ENCODE data around the gene LMX1B. TPM values are rescaled to one million over a fixed set of nuclear protein-coding genes. Genes with fewer than 3 reads are reported as not detected.

The LMX1B gene
- total RNA-seq, 1 experiment from 2014 or later = 11.3 TPM

- TF ChIP-seq, protein P1, sequence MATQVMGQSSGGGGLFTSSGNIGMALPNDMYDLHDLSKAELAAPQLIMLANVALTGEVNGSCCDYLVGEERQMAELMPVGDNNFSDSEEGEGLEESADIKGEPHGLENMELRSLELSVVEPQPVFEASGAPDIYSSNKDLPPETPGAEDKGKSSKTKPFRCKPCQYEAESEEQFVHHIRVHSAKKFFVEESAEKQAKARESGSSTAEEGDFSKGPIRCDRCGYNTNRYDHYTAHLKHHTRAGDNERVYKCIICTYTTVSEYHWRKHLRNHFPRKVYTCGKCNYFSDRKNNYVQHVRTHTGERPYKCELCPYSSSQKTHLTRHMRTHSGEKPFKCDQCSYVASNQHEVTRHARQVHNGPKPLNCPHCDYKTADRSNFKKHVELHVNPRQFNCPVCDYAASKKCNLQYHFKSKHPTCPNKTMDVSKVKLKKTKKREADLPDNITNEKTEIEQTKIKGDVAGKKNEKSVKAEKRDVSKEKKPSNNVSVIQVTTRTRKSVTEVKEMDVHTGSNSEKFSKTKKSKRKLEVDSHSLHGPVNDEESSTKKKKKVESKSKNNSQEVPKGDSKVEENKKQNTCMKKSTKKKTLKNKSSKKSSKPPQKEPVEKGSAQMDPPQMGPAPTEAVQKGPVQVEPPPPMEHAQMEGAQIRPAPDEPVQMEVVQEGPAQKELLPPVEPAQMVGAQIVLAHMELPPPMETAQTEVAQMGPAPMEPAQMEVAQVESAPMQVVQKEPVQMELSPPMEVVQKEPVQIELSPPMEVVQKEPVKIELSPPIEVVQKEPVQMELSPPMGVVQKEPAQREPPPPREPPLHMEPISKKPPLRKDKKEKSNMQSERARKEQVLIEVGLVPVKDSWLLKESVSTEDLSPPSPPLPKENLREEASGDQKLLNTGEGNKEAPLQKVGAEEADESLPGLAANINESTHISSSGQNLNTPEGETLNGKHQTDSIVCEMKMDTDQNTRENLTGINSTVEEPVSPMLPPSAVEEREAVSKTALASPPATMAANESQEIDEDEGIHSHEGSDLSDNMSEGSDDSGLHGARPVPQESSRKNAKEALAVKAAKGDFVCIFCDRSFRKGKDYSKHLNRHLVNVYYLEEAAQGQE (IDR thresholded peaks at IDR 0.05; ENCODE audit: low read depth) = no peak
- TF ChIP-seq SIN3A (IDR thresholded peaks at IDR 0.05; ENCODE audit: low read depth) = no peak
- TF ChIP-seq ATF3 (IDR thresholded peaks at IDR 0.05) = no peak
These were observed 95.5 kb downstream of the LMX1B start (continued) for GRCh38 chr9:126709241-126709640.

DNA sequence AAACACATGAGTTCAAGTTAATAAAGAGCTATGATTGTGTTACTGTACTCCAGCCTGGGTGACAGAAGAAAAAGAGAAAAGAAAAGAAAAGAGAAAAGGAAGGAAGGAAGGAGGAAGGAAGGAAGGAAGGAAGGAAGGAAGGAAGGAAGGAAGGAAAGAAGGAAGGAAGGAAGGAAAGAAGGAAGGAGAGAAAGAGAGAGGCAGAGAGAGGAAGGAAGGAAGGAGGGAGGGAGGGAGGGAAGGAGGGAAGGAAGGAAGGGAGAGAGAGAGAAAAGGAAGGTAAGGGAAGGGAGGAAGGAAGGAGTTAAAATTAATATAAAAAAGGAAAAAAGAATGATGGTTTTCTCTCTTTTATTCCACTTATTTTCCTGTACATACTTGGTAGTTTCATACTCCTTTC is 101.7 kb downstream of the LMX1B start:
- H3K27me3 ChIP-seq (ENCODE audit: insufficient read depth, low read length) = no peaks in the 10 kb centered on the region
- H3K9me2 ChIP-seq (ENCODE audit: insufficient read depth) = no peaks in the 10 kb centered on the region
- BruUV-seq (replicated peaks) = no TSS peak
- H3K9ac ChIP-seq (ENCODE audit: low read length) = no peak overlapping the region
- H3K27ac ChIP-seq (ENCODE audit: low read depth, low read length) = no peak overlapping the region
- DNase-seq (ENCODE audit: low read depth, low spot score) (no peak), ATAC-seq (no peak)
- H4K20me1 ChIP-seq (ENCODE audit: insufficient read depth) = no peaks in the 10 kb centered on the region
- no peaks in the 10 kb centered on the region for H3K79me2 ChIP-seq (ENCODE audit: insufficient read depth, low read length)
- H3K4me2 ChIP-seq (ENCODE audit: low read length) = no peak overlapping the region
- H2AFZ ChIP-seq (ENCODE audit: low read depth, low read length, poor library complexity, severe bottlenecking) = no peak overlapping the region
- H3K36me3 ChIP-seq (ENCODE audit: control insufficient read depth in 1 of 2, insufficient read depth in 2 of 2, low read length in 2 of 2) = no peaks in the 10 kb centered on the region
- CTCF ChIA-PET = interaction anchor here (1.6 kb wide), 1 partner anchor 9 kb away, joined by 23 read pairs; no protein-coding TSS in a partner anchor
- intact Hi-C loops (cut with micrococcal nuclease) = no loop called here
- H3K9me3 ChIP-seq (ENCODE audit: control insufficient read depth in 1 of 2, insufficient read depth in 1 of 2, low read depth in 1 of 2, low read length in 2 of 2) = no peaks in the 10 kb centered on the region
- POLR2A ChIA-PET = no interaction called here
- no peak overlapping the region for H3K4me3 ChIP-seq (replicated peaks in 1 of 2; ENCODE audit: low read depth in 1 of 2, low read length in 2 of 2)
- peaks cover 9% of the 10 kb centered on the region in 2 experiments; a peak in 3 of 4 replicates for H3K4me1 ChIP-seq (ENCODE audit: control insufficient read depth in 1 of 2, insufficient read depth in 2 of 2, low read length in 2 of 2)
- RAD21 ChIA-PET (ENCODE audit: low non-redundant PET in 1 of 2, low total read pairs in 2 of 2, uncharacterized antibody in 2 of 2, unreplicated experiment in 2 of 2) = no interaction called here
- TF ChIP-seq RAD21 (IDR thresholded peaks at IDR 0.05; ENCODE audit: low read depth) (no peak), ELF1 (IDR thresholded peaks at IDR 0.05; ENCODE audit: borderline replicate concordance, low read depth) (no peak), EZH2phosphoT487 (IDR thresholded peaks at IDR 0.05; ENCODE audit: borderline replicate concordance) (no peak), POLR2AphosphoS5 (IDR thresholded peaks at IDR 0.05; ENCODE audit: low read depth, low read length) (no peak), SP1 (IDR thresholded peaks at IDR 0.05; ENCODE audit: low read depth) (no peak), CBX3 (IDR thresholded peaks at IDR 0.05; ENCODE audit: low read depth) (no peak), YY1 (IDR thresholded peaks at IDR 0.05; ENCODE audit: extremely low read depth, insufficient replicate concordance, low read depth, low read length) (no peak), EZH2 (IDR thresholded peaks at IDR 0.05) (no peak), ATF3 (IDR thresholded peaks at IDR 0.05) (no peak)
- TF ChIP-seq, protein P1 (IDR thresholded peaks at IDR 0.05; ENCODE audit: low read depth) = no peak
- TF ChIP-seq, protein P2, sequence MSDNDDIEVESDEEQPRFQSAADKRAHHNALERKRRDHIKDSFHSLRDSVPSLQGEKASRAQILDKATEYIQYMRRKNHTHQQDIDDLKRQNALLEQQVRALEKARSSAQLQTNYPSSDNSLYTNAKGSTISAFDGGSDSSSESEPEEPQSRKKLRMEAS (IDR thresholded peaks at IDR 0.05) = no peak
- TF ChIP-seq, protein P3, sequence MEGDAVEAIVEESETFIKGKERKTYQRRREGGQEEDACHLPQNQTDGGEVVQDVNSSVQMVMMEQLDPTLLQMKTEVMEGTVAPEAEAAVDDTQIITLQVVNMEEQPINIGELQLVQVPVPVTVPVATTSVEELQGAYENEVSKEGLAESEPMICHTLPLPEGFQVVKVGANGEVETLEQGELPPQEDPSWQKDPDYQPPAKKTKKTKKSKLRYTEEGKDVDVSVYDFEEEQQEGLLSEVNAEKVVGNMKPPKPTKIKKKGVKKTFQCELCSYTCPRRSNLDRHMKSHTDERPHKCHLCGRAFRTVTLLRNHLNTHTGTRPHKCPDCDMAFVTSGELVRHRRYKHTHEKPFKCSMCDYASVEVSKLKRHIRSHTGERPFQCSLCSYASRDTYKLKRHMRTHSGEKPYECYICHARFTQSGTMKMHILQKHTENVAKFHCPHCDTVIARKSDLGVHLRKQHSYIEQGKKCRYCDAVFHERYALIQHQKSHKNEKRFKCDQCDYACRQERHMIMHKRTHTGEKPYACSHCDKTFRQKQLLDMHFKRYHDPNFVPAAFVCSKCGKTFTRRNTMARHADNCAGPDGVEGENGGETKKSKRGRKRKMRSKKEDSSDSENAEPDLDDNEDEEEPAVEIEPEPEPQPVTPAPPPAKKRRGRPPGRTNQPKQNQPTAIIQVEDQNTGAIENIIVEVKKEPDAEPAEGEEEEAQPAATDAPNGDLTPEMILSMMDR (IDR thresholded peaks at IDR 0.05 in 2 of 3, conservative IDR thresholded peaks at IDR 0.05 in 1 of 3; ENCODE audit: borderline replicate concordance in 1 of 3, insufficient read depth in 1 of 3, low read depth in 2 of 3, low read length in 2 of 3) = no peak

All from HCT116 (cell line).